NCI-H2196 (cell line): Measurements from ENCODE around the gene TXNRD1.
A peak's percentile ranks its signal among the peaks of the same experiment; 100 is the strongest.

ENCODE experiments used
- DNase-seq: peaks from one replicate; lab custom pipeline; 2025; ENCODE audit not compliant: unreplicated experiment; lab: John Stamatoyannopoulos, UW

The TXNRD1 gene

GRCh38 chr12:104276273-104277131 is 60.9 kb downstream of the TXNRD1 start:
- DNase-seq: peak; percentile 70

DNA sequence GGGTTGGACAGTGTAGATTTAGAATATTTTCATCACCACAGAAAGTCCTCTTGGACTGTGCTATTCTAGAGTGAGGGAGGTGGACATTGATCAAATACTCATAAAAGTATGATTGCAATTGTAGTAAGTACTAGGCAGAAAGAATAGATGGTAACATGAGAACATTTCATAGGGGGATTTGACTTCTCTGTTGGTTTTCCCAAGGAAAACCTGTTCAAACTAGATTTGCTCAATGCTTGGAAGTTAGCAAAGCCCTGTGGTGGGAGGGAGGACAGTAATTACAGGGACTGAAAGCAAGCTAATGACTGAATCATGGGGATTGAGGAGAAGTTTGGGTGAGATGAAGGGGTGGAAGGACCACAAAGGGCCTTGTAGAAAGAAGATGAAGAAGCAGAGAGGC is 63.6 kb downstream of the TXNRD1 start:
- no peak for DNase-seq

DNA sequence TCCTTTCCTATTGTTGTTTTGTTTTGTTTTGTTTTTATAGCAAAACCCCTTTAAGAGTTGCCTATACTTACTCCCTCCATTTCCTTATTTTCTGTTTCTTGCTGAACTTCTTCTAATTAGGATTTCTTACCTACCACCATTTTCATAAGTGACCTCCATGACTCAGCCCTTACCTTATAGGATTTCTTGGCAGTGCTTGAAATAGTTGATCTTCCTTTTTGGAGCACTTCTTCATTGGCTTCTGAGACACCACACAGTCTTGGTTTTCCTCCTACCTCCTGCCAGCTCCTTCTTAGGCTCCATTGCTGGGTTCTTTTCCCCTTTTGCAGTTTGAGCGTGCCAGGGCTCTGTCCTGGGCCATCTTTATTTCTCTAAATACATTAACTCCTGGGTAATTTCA is 64.5 kb downstream of the TXNRD1 start:
- DNase-seq: no peak

- no peak for DNase-seq
Observed at GRCh38 chr12:104280717-104281458, 65.3 kb downstream of the TXNRD1 start.

- DNase-seq: no peak
Observed at GRCh38 chr12:104281636-104282035, 66.1 kb downstream of the TXNRD1 start.

GRCh38 chr12:104282109-104282508 is 66.5 kb downstream of the TXNRD1 start:
- no peak for DNase-seq

DNA sequence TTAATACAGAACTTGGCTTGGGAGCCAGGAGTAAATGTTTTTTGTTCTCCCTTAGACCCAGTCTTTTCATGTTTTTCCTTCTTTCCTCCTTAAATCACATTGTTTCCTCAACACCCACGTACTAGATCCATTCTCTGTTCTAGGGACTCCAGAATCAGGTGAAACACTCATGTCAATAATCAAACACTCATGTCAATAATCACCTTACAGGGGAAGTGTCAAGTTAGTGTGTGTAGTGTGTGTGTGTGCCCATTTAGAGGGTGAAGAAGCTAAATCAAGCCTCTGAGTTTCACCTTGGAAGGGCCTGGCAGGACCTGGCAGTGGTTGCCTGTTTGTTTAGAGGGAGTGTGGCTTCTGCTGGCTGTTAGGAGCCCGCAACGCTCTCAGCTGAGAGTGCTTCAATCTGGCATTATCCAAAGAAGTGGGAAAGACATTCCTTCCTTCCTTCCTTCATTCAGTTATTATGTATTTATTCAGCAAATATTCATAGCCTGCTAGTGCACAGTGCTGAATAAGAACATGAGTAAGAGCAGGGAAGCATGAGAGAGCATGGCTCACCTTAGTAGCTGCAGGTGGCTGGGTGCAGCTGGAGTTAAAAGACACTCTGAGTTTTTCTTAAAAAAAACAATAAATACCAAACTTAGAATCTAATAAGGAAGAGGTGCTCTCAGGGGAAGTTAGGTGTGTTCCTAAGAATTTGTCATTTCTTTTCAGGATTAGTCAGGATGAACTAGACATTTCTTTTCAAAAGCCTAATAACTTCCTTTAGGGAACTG is 70.3 kb downstream of the TXNRD1 start:
- DNase-seq: peak; percentile 37

DNA sequence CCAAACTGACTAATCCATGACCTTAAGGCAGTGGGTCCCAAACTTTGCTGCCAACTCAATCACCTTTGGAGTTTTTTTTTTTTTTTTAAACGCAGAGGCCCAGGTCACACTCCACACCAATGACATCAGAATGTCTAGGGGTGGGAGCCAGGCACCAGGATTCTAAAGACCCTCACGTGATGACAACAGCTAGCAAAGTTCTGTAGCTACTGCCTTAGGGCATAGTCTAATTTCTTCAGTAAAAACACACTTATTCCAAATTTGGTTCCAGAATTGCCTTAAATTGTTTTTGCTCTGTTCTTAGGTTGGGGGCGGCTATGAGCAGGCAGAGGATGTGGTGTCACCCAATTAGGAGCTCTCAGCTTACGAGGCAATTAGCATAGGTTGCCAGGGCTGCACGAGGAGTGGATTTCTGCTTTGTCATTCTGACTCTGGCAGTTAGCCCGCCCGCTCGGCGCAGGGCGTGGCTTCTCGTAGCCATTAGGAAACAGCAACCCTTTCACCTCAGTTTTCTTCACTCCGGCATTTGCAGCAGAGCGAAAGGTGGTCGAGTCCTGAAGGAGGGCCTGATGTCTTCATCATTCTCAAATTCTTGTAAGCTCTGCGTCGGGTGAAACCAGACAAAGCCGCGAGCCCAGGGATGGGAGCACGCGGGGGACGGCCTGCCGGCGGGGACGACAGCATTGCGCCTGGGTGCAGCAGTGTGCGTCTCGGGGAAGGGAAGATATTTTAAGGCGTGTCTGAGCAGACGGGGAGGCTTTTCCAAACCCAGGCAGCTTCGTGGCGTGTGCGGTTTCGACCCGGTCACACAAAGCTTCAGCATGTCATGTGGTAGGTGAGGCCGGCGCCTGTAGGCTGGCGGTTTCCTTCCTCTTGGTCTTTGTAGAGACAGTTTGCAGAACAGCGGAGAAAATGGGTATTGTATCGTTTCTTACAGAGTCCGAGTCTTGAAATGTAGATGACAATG is 71.2 kb downstream of the TXNRD1 start:
- peak; percentile 94 for DNase-seq

DNA sequence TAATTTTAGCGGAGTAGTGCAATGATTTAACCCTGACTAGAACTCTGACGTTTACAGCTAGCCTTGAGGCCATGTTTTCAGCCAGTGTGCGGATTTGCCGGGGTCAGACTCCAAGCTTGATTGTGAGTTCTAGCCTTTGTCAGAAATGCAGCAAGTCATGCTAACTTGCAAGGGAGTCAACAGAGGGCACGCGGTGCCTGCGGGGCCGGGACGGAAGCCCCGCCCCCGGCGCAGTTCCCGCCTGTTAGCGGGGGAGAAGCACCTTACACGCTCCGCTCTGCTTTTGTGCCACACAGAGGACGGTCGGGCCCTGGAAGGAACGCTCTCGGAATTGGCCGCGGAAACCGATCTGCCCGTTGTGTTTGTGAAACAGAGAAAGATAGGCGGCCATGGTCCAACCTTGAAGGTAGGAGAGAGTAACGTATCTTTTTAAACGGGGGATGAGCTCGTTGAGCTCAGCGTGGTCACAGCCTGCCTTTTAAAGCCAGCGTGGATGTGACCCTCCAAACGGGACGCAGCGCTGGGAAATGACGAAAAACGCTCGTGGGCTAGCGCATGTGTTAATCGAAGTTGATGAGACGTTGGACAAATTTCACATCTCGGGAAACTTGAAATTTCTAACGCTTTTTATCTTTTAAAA is 73.2 kb downstream of the TXNRD1 start:
- peak; percentile 83 for DNase-seq

- no peak for DNase-seq
Observed at GRCh38 chr12:104290320-104290719, 74.7 kb downstream of the TXNRD1 start.

GRCh38 chr12:104290855-104291254 is 75.3 kb downstream of the TXNRD1 start:
- DNase-seq: no peak

GRCh38 chr12:104291867-104292524 is 76.4 kb downstream of the TXNRD1 start:
- no peak for DNase-seq

GRCh38 chr12:104292872-104293794 is 77.6 kb downstream of the TXNRD1 start:
- DNase-seq: no peak

- peak; percentile 38 for DNase-seq
Observed at GRCh38 chr12:104294158-104294859, 78.7 kb downstream of the TXNRD1 start.

GRCh38 chr12:104294927-104295668 is 79.5 kb downstream of the TXNRD1 start:
- DNase-seq: no peak

- no peak for DNase-seq
Observed at GRCh38 chr12:104295954-104296353, 80.4 kb downstream of the TXNRD1 start.

- DNase-seq: no peak
Observed at GRCh38 chr12:104296718-104297117, 81.1 kb downstream of the TXNRD1 start.
